ENCODE data around the gene C14orf93. TPM values are rescaled to one million over a fixed set of nuclear protein-coding genes. Genes with fewer than 3 reads are reported as not detected.

C14orf93 gene
- total and polyA plus RNA-seq, 9 of the 15 experiments (the other 6 are each of a cell fraction or from before 2014, with no cell fraction given) = 2.2 to 22.4 (median 16.1) TPM

DNA sequence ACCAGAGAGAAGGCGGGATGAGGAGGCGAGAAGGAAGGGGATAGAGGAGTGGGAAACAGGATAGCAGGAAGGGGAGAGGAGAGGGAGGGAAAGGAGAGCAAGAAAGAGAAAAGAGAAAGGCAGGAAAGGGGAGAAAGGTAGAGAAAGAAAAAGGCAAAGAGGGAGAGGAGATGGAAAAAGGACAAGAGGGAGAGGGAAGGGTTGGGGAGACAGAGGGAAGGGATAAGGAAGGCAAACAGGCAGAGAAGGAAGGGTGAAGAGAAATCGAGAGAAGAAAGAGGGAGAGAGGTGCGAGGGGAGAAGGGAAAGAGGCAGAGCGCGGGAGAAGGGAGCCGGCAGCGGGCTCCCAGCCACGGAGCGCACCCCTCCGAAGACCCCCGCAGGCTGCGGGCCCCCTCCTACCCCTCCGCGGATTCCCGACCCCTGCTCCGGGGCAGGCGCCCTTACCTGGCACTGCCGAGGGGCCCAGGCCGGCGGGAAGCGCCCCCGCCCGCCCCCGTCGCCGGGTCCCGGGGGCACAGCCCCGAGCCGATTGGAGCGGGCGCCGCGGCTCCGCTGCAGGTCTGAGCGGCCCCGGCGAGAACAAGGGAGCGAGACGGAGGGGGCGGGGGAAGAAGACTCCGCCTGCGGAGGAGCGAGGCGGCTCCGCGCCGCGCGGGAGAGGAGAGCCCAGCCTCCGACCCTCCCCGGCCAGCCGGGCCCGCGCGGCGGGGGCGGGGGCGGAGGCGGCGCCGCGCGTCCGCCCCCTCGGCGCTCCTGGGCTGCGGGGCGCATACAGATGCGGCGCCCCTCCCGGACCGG lies 47.2 kb upstream of the C14orf93 start, which contains the start of gene CDH24 (continued):
- TF ChIP-seq ZC3H8 (IDR thresholded peaks at IDR 0.05) (no peak), SLC30A9 (CRISPR knock-in tag; IDR thresholded peaks at IDR 0.05) (no peak), NFIX (CRISPR knock-in tag; IDR thresholded peaks at IDR 0.05; ENCODE audit: low read depth) (no peak), KDM5B (IDR thresholded peaks at IDR 0.05; ENCODE audit: insufficient replicate concordance, low read depth, low read length) (peak; percentile 74), ZKSCAN8 (CRISPR knock-in tag; IDR thresholded peaks at IDR 0.05) (no peak), MLX (CRISPR knock-in tag; conservative IDR thresholded peaks at IDR 0.05) (no peak), SNAPC5 (CRISPR knock-in tag; IDR thresholded peaks at IDR 0.05) (no peak), HNRNPH1 (optimal IDR thresholded peaks at IDR 0.05; ENCODE audit: low read depth, low read length) (no peak), YBX1 (IDR thresholded peaks at IDR 0.05) (0 out of 2 replicates have a peak, but pooled peaks have one; percentile 56), ETS2 (tag; IDR thresholded peaks at IDR 0.05; ENCODE audit: borderline replicate concordance, poor library complexity, severe bottlenecking) (no peak), POLR2H (tag; IDR thresholded peaks at IDR 0.05; ENCODE audit: low read depth) (no peak), NCOA2 (IDR thresholded peaks at IDR 0.05; ENCODE audit: partially characterized antibody in 2 of 2) (no peak), ZNF324 (CRISPR knock-in tag; IDR thresholded peaks at IDR 0.05) (no peak), TCF7L2 (IDR thresholded peaks at IDR 0.05; ENCODE audit: low read depth, low read length) (no peak), CBX8 (IDR thresholded peaks at IDR 0.05; ENCODE audit: borderline replicate concordance, extremely low read depth, low read depth, low read length, poor library complexity, severe bottlenecking) (no peak), CREM (IDR thresholded peaks at IDR 0.05; ENCODE audit: low read depth) (no peak)
- TF ChIP-seq, protein P1, sequence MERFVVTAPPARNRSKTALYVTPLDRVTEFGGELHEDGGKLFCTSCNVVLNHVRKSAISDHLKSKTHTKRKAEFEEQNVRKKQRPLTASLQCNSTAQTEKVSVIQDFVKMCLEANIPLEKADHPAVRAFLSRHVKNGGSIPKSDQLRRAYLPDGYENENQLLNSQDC (CRISPR knock-in tag; IDR thresholded peaks at IDR 0.05) = no peak
- TF ChIP-seq, protein P2, sequence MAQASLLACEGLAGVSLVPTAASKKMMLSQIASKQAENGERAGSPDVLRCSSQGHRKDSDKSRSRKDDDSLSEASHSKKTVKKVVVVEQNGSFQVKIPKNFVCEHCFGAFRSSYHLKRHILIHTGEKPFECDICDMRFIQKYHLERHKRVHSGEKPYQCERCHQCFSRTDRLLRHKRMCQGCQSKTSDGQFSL (CRISPR knock-in tag; IDR thresholded peaks at IDR 0.05) = no peak
- TF ChIP-seq, protein P2 (tag; IDR thresholded peaks at IDR 0.05) = no peak
- TF ChIP-seq, protein P3, sequence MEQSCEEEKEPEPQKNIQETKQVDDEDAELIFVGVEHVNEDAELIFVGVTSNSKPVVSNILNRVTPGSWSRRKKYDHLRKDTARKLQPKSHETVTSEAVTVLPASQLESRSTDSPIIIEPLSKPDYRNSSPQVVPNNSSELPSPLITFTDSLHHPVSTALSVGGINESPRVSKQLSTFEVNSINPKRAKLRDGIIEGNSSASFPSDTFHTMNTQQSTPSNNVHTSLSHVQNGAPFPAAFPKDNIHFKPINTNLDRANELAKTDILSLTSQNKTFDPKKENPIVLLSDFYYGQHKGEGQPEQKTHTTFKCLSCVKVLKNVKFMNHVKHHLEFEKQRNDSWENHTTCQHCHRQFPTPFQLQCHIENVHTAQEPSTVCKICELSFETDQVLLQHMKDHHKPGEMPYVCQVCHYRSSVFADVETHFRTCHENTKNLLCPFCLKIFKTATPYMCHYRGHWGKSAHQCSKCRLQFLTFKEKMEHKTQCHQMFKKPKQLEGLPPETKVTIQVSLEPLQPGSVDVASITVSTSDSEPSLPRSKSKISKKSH (CRISPR knock-in tag; IDR thresholded peaks at IDR 0.05) = no peak
- TF ChIP-seq, protein P4, sequence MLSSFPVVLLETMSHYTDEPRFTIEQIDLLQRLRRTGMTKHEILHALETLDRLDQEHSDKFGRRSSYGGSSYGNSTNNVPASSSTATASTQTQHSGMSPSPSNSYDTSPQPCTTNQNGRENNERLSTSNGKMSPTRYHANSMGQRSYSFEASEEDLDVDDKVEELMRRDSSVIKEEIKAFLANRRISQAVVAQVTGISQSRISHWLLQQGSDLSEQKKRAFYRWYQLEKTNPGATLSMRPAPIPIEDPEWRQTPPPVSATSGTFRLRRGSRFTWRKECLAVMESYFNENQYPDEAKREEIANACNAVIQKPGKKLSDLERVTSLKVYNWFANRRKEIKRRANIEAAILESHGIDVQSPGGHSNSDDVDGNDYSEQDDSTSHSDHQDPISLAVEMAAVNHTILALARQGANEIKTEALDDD (IDR thresholded peaks at IDR 0.05) = no peak
